ENCODE results near the gene LIMA1. TPM values are rescaled to one million over a fixed set of nuclear protein-coding genes. Genes with fewer than 3 reads are reported as not detected.

LIMA1 gene
- total and polyA plus RNA-seq, 2 donors (not counting 1 experiment from before 2014, with no cell fraction given): 1.3 to 2.1 TPM

GRCh38 chr12:50147281-50147680, 136.0 kb downstream of the LIMA1 start:
- no peaks in the 10 kb centered on the region for H3K27me3 ChIP-seq (replicated peaks in 1 of 4; ENCODE audit: control extremely low read depth in 1 of 4, control insufficient read depth in 3 of 4, insufficient read depth in 4 of 4, low read length in 3 of 4)
- intact Hi-C loops (cut with micrococcal nuclease): no loop called here
- peaks cover 70% of the 10 kb centered on the region for H3K79me2 ChIP-seq (ENCODE audit: control insufficient read depth, insufficient read depth, low read length)
- TF ChIP-seq EZH2 (IDR thresholded peaks at IDR 0.05; ENCODE audit: borderline replicate concordance, insufficient read depth, low read depth, low read length, poor library complexity, severe bottlenecking) (no peak), CTCF (IDR thresholded peaks at IDR 0.05) (no peak)
- no CpG with 5 or more reads among the region's 4 CpGs for WGBS (ENCODE audit: insufficient coverage)
- peaks cover 1 to 15% of the 10 kb centered on the region in 2 experiments for H3K36me3 ChIP-seq (replicated peaks in 1 of 2; ENCODE audit: control extremely low read depth in 1 of 2, control insufficient read depth in 1 of 2, extremely low read depth in 1 of 2, insufficient read depth in 2 of 2, low read length in 1 of 2)
- H3K4me2 ChIP-seq (replicated peaks; ENCODE audit: low read depth, low read length, poor library complexity, severe bottlenecking): no peak overlapping the region
- H3K27ac ChIP-seq (ENCODE audit: low read length in 2 of 2): no peak overlapping the region
- Mint-ChIP-seq H3K27ac (no peak overlapping the region), H3K27me3 (no peaks in the 10 kb centered on the region), H3K4me3 (no peak overlapping the region), H3K9me3 (ENCODE audit: insufficient read depth) (no peaks in the 10 kb centered on the region), H3K4me1 (peaks cover 6% of the 10 kb centered on the region)
- H3K4me1 ChIP-seq (ENCODE audit: control insufficient read depth in 2 of 2, insufficient read depth in 2 of 2, low read length in 2 of 2): no peaks in the 10 kb centered on the region
- H3K9ac ChIP-seq (ENCODE audit: low read length): no peak overlapping the region
- ChIA-PET POLR2A (interaction anchor here (0.7 kb wide), 2 partner anchors 37 to 101 kb away, joined by 3 to 5 read pairs; no protein-coding TSS in a partner anchor), CTCF (interaction anchor here (0.7 to 0.8 kb wide), 3 partner anchors 64 to 1332 kb away, joined by 3 to 6 read pairs (median 4); no protein-coding TSS in a partner anchor)
- H3K4me3 ChIP-seq (ENCODE audit: control extremely low read depth in 1 of 5, extremely low read depth in 1 of 5, insufficient read depth in 1 of 5, low read depth in 2 of 5, low read length in 4 of 5): no peak overlapping the region
- peaks cover 32% of the 10 kb centered on the region for H4K20me1 ChIP-seq (ENCODE audit: control insufficient read depth, insufficient read depth, low read length, poor library complexity, severe bottlenecking)
- H3K9me3 ChIP-seq (ENCODE audit: control extremely low read depth in 1 of 3, control insufficient read depth in 2 of 3, insufficient read depth in 1 of 3, low read length in 2 of 3): no peaks in the 10 kb centered on the region
- DNase-seq (no peak), ATAC-seq (ENCODE audit: low read depth) (no peak)
- no peak overlapping the region for H2AFZ ChIP-seq (ENCODE audit: insufficient read depth, low read depth, low read length, poor library complexity, severe bottlenecking)

GRCh38 chr12:50145439-50145838, 137.9 kb downstream of the LIMA1 start:
- no peak overlapping the region for H3K4me3 ChIP-seq (ENCODE audit: control extremely low read depth in 1 of 5, extremely low read depth in 1 of 5, insufficient read depth in 1 of 5, low read depth in 2 of 5, low read length in 4 of 5)
- H3K79me2 ChIP-seq (ENCODE audit: control insufficient read depth, insufficient read depth, low read length): peaks cover 65% of the 10 kb centered on the region
- ATAC-seq (ENCODE audit: low read depth) (no peak), DNase-seq (no peak)
- H3K9me3 Mint-ChIP-seq (ENCODE audit: insufficient read depth): no peaks in the 10 kb centered on the region
- H3K4me2 ChIP-seq (replicated peaks; ENCODE audit: low read depth, low read length, poor library complexity, severe bottlenecking): no peak overlapping the region
- intact Hi-C loops (cut with micrococcal nuclease): no loop called here
- H3K4me1 Mint-ChIP-seq: peaks cover 2% of the 10 kb centered on the region
- peaks cover 1 to 26% of the 10 kb centered on the region in 2 experiments for H3K36me3 ChIP-seq (replicated peaks in 1 of 2; ENCODE audit: control extremely low read depth in 1 of 2, control insufficient read depth in 1 of 2, extremely low read depth in 1 of 2, insufficient read depth in 2 of 2, low read length in 1 of 2)
- H3K9me3 ChIP-seq (ENCODE audit: control extremely low read depth in 1 of 3, control insufficient read depth in 2 of 3, insufficient read depth in 1 of 3, low read length in 2 of 3): no peaks in the 10 kb centered on the region
- CTCF ChIA-PET: interaction anchor here (1.1 to 1.4 kb wide), 2 partner anchors 15 to 30 kb away, joined by 3 read pairs; no protein-coding TSS in a partner anchor
- H3K27ac Mint-ChIP-seq: no peak overlapping the region
- POLR2A ChIA-PET: no interaction called here
- peaks cover 19% of the 10 kb centered on the region for H4K20me1 ChIP-seq (ENCODE audit: control insufficient read depth, insufficient read depth, low read length, poor library complexity, severe bottlenecking)
- H3K27ac ChIP-seq (ENCODE audit: low read length in 2 of 2): no peak overlapping the region
- no peak overlapping the region for H3K4me3 Mint-ChIP-seq
- no peaks in the 10 kb centered on the region for H3K4me1 ChIP-seq (ENCODE audit: control insufficient read depth in 2 of 2, insufficient read depth in 2 of 2, low read length in 2 of 2)
- no peak overlapping the region for H2AFZ ChIP-seq (ENCODE audit: insufficient read depth, low read depth, low read length, poor library complexity, severe bottlenecking)
- no peaks in the 10 kb centered on the region for H3K27me3 Mint-ChIP-seq
- TF ChIP-seq EZH2 (IDR thresholded peaks at IDR 0.05; ENCODE audit: borderline replicate concordance, insufficient read depth, low read depth, low read length, poor library complexity, severe bottlenecking): no peak
- TF ChIP-seq CTCF (IDR thresholded peaks at IDR 0.05): no peak
- no CpG with 5 or more reads among the region's 2 CpGs for WGBS (ENCODE audit: insufficient coverage)
- no peak overlapping the region for H3K9ac ChIP-seq (ENCODE audit: low read length)
- no peaks in the 10 kb centered on the region for H3K27me3 ChIP-seq (replicated peaks in 1 of 4; ENCODE audit: control extremely low read depth in 1 of 4, control insufficient read depth in 3 of 4, insufficient read depth in 4 of 4, low read length in 3 of 4)
